GM21447 (cell line): ENCODE data around the gene ATP6AP1.

Experiments used
- ATAC-seq: cut with Tn5 transposase; IDR thresholded peaks from one replicate; pipeline ENCODE4 v1.9.1; 2021; ENCODE audit not compliant: unreplicated experiment

ATP6AP1 gene

DNA sequence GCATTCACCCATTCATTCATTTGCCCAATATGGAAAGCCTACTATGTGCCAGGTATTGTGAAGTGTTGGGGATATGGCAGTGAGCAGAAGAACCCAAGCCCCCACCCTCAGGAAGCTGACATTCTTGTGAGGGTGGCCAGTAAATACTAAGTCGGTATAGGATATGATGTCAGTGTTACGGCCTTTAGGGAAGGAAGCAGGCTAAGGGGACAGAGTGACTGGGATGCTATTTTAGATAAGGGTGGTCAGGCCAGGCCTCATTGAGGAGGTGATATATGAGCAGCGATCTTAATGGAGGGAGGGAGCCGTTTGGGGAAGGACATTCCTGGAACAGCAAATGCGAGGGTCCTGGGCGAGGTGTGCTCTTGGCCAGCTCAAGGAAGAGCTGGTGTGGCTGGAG, 2.0 kb downstream of the ATP6AP1 start:
- ATAC-seq: no peak

DNA sequence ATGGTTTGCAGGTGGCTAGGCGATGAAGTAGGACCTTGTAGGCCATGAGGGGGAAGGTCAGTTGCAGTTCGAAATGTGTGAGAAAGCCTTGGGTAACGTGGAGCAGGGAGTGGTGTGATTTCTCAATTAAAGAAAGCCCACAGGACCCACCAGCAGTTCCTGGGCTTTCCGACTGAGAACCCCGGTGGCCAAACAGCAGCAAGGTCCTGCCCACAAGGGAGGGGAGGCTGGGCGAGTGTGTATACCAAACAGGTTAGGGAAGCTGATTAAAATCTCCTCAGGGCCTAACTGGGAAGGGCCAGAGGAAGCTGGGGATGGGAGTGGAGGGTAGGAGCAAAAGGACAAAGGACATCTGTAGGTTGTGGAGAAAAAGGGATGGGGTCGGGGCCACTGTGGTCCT, 2.4 kb downstream of the ATP6AP1 start:
- no peak for ATAC-seq

DNA sequence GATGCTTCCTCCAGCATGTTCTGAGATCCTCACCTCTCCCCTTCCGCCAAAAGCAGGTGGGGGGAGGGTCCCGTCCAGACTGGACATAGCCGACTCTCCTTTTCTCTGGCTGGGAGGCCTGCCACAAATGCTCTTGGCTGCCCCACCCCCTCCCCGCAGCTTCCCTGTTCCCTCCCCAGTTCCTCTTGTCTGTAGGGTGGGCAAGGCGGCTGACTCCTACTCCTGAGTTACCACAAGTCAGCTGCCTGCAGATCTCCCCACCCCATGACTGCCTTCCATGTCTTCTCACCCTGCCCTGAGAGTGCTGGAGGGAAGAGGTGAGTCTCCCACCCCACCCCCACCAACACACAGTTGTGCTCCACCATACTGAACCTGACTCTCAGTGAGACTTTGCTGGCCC, 2.9 kb downstream of the ATP6AP1 start:
- ATAC-seq: no peak

DNA sequence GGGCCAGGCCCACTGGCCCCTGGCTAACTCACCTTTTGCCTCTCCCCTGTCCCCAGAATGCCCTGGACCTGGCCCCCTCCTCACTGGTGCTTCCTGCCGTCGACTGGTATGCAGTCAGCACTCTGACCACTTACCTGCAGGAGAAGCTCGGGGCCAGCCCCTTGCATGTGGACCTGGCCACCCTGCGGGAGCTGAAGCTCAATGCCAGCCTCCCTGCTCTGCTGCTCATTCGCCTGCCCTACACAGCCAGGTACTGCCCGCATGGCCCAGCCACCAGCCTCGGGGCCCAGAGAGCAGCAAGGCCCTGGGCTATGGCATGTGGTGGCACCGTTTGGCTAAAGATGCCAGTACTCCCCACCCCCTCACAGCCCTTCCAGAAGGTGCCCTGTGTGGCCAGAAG, 3.7 kb downstream of the ATP6AP1 start:
- ATAC-seq: no peak

DNA sequence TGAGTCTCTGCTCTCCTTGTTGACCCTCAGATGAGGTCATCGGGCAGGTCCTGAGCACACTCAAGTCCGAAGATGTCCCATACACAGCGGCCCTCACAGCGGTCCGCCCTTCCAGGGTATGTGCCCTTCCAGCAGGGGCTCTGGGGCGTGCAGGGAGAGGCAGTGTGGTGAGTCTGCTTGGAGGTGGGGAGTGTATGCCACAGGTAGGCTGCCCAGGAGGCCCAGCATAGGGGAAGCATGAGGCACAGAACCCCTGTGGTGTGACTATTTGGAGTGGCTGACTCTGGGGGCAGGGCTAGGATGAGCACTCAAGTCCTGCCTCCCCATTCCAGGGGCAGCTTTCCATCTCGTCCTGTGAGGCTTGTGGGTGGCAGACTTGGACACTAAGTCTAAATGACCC, 5.1 kb downstream of the ATP6AP1 start:
- no peak for ATAC-seq

DNA sequence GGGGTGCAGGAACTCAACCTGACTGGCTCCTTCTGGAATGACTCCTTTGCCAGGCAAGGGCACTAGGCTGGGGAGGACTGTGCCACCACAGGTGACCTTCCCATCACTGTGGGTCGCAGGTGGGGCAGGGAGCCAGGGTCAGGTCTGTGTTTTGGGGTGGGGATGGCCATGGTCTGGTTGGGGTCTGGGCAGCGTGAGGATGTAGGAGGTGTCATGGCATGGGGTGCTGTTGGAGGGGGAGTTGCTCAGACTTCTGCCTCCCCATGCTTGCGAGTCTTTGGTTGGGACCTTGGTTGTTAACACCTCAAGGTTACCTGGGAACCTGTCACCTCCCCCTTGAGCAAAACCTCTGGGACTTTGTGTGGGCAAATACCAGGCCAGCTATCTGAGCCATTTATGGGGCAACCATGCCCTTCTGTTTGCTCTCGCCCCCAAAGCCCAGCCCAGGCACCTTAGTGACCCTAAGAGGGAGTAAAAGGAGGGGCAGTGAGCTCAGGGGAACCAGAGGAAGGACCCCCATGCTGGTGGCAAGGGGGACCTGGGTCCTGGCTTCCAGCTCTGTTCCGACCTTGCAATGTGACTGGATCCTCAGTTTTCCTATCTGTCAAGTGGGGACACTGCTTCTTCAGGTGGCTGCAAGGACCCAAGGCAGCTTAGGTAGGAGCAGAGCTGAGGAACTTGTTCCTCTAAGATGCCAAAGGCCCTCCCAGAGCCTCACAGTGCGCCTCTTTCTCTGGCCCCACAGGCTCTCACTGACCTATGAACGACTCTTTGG, 6.1 kb downstream of the ATP6AP1 start:
- ATAC-seq: no peak

DNA sequence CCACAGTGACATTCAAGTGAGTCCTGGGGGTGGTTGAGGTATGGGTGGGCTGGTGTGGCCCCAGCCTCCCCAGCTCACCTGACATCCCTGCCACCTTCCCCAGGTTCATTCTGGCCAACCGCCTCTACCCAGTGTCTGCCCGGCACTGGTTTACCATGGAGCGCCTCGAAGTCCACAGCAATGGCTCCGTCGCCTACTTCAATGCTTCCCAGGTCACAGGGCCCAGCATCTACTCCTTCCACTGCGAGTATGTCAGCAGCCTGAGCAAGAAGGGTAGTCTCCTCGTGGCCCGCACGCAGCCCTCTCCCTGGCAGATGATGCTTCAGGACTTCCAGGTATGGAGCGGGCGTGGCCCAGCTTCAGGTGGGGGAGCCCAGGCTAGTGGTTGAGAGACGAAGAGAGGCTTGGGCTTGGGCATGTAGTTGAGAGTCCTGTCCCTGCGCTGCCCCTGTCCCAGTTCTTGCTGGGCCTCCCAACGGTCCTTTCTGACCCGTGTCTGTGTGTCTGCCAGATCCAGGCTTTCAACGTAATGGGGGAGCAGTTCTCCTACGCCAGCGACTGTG, 6.8 kb downstream of the ATP6AP1 start:
- no peak for ATAC-seq

DNA sequence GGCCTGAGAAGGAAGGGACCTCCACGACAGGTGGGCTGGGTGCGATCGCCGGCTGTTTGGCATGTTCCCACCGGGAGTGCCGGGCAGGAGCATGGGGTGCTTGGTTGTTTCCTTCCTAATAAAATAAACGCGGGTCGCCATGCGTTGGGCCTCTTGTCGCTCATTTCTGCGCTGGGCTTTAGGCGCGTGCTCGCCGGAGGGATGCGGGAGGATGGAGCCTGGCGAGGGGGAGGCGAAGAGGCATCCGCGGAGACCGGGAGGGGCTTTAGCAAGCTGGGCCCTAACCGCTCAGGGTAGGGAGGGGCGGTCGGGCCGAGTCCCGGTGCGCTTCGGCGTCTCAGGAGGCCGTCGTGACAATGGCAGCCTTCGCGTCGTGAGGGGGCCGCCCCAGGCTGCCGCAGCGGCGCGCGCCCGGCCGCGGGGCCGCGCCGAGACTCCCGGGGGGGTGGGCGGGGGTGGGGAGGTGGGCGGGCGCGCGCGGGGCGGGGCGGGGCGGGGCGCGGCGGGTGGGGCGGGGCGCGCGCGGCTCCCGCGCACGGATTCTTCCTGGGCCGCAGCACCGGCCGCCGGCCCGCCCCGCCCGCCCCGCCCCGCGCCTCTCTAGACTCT, 8.0 kb downstream of the ATP6AP1 start:
- ATAC-seq: no peak

DNA sequence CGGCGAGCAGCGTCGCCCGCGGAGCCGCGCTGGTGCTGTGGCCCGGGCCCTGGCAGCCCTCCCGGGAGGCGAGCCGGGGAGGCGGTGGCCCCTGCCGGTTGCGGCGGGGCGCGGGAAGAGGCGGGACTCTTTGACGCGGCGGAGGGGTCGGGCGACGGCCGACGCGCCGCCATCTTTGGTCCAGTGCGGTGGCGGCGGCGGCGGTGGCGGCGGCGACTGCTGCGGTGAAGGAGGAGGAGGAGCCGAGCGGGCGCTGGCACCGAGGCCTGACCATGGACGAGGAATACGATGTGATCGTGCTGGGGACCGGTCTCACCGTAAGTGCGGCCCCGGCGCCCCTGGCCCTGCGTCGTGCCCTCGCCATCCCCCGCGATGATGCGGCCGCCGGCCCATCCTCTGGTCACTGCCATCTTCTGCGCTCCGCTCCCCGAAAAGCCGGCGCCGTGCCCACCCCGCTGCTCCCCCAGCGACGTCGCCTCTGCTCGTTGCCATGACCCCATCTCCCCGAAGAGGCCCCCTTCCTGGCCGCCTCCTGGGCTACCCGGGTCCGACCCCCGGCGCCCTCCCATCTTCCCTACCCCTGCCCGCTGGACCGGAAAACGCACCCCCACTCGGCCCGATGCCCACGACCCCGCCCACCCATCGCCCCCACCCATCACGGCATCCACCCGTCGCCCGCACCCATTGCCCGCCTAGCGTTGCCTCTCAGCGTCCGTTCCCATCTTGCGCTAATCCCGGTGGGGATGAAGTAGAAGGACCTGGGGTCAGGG, 8.7 kb downstream of the ATP6AP1 start, which contains the start of gene GDI1:
TSS of gene GDI1 (plus strand) at position 172 of the 770 bp plus-strand sequence. CDS start at position 273, 101 bp downstream.
- no peak for ATAC-seq

DNA sequence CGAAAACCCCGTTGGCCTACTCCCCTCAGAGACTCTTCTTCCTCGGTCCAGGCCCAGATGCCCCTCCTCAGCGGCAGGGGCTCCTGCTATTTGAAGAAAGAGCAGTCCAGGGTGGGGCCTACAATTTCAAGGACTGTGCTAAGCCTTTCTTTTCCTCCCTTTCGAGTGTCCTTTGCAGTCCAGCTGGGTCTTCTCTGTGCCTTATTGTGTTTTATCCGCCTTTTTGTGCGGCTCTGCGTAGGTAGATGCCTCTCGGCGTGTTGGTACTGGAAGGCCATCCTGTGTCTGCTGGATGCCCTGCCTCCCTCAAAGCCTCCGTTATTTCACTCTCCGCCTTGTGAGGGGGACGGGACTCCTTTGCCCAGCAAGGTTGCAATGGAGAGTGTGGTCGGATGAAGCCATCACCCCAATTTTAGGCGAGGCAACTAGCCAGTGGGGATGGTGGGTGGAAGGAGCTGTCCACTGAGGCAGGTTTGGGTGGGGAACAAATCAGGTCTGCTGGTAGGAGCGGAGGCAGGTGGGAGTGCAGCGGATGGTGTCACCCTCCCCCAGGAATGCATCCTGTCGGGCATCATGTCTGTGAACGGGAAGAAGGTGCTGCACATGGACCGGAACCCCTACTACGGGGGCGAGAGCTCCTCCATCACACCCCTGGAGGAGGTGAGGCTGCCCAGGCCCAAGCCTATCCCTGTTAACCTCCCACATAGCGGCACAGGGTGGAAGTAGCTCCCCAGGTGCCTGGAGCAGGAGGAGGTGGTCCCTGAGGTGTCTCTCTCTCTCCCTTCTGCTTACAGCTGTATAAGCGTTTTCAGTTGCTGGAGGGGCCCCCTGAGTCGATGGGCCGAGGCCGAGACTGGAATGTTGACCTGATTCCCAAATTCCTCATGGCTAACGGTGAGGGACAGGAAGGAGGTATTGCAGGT, 9.8 kb downstream of the ATP6AP1 start:
- no peak for ATAC-seq

DNA sequence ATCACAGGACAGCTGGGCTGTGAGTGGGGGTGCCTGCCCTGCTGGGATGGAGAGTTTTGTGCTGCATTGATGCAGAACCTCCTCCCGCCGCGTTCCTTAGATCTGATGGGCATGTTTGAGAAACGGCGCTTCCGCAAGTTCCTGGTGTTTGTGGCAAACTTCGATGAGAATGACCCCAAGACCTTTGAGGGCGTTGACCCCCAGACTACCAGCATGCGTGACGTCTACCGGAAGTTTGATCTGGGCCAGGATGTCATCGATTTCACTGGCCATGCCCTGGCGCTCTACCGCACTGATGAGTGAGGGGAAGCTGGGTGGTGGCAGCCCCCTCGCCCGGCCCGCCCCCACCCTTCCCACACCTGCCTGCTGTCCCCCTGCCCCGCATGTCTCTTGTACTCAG, 11.4 kb downstream of the ATP6AP1 start:
- ATAC-seq: no peak

DNA sequence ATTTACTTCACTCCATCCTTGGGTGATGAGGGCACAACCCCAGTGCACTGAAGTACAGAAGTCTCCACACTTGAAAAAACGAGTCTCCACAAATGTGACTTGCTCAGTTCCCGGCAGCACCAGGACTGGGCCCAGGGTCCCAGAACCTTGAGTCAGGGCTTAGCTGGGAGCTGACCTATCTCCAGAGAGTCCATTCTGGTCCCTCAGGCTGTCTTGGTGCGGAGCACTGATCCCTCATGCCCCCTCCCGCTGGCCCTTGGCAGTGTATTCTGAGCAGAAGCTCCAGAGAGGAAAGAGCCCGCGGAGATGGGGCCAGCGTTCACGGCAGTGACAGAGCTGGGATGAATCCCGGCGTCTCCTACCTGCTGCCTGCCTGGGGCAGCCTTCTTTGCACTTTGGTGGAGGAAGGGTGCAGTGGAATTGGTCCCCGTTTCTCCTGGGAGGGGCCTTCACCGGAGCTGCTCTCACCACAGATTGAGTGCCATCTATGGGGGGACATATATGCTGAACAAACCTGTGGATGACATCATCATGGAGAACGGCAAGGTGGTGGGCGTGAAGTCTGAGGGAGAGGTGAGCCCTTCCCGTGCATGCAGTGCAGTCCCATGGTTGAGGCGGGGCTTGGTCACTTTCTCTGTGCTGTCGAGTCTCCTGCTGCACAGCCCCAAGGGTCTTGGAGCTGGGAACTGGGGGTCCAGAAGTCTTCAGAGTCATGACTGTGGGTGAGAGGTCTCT, 12.3 kb downstream of the ATP6AP1 start:
- ATAC-seq: no peak

DNA sequence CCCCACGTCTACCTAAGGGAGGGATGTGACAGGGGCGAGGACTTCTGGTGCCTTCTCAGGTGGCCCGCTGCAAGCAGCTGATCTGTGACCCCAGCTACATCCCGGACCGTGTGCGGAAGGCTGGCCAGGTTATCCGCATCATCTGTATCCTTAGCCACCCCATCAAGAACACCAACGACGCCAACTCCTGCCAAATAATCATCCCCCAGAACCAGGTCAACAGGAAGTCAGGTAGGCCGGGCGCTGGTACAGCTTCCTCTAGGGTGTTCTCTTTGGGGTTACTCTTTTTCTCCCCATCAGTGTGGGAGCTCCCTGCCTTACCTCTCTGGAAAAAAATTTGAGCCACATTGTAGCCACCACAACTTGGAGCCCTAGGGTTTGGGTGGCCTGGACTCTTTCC, 13.1 kb downstream of the ATP6AP1 start:
- ATAC-seq: no peak

DNA sequence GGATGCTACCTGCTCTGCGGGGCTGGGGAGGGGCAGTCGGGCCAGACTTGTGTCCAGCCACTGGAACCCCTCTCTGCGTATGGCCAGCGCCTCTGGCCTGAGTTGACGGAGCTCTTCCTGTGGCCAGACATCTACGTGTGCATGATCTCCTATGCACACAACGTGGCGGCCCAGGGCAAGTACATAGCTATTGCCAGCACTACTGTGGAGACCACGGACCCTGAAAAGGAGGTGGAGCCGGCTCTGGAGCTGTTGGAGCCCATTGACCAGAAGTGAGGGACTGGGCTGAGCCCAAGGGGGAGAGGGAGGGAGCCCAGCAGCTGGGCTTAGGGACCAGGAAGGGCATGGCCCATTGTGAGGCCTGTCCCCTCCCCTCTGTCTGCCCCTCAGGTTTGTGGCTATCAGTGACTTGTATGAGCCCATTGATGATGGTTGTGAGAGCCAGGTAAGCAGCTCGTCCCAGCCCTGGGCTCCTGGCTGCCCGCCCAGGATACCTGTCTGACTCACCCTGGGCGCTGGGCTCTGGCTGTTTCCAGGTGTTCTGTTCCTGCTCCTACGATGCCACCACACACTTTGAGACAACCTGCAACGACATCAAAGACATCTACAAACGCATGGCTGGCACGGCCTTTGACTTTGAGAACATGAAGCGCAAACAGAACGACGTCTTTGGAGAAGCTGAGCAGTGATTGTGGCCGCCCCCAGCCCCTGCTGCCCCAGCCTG, 13.7 kb downstream of the ATP6AP1 start:
- no peak for ATAC-seq

DNA sequence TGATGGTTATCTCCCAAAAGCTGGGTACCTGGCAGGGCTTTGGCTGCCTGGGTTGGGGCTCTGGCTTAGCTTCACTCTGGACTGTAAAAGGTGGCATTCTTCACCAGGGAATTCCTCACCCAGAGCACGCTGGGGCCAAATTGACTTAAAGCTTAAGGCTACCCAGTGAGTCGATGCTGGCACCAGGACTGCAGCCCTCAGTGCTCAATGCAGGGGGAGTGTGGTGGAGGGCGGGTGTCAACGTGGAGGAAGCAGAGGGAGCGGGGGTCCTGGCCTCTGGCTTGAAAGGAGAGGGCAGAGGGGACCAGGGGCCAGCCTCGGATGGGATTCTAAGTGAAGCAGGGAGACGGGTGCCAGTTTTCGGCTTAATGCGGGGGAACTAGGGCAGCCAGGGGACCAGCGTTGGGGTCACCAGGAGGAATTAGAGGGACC, 15.0 kb downstream of the ATP6AP1 start:
- ATAC-seq: no peak

DNA sequence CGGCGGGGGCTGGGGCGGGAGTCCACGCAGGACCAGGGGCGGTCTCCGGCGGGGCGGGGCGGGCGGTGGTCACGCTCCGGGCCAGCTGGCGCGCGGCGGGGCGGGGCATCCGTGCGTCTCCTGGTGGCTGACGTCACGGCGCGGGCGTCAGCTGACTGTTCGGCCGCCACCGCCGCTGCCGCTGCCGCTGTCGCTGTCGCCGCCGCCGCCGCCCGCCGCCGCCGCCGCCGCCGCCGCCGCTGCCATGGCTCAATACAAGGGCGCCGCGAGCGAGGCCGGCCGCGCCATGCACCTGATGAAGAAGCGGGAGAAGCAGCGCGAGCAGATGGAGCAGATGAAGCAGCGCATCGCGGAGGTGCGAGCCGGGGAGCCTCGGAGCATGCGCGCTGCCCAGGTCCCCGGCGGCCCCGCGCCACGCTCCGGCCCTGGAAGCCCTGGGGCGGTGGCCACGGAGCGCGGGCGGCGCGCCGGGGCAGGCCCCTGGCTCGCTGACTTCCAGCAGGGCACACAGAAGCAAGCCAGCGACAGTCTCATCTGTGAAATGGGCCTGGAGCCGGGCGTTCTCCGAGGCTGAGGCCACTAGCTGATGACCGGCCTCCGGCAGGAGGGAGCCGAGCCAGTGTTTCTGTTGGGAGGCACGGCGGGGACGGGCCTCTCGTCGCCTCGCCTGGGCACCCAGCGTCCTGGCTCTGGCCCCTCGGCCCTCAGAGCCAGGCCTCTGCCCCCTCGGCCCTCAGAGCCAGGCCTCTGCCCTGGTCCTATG, 15.7 kb downstream of the ATP6AP1 start, which contains the start of gene FAM50A:
TSS of gene FAM50A (plus strand) at position 150 of the 763 bp plus-strand sequence. CDS start at position 245, 95 bp downstream.
- ATAC-seq: no peak

DNA sequence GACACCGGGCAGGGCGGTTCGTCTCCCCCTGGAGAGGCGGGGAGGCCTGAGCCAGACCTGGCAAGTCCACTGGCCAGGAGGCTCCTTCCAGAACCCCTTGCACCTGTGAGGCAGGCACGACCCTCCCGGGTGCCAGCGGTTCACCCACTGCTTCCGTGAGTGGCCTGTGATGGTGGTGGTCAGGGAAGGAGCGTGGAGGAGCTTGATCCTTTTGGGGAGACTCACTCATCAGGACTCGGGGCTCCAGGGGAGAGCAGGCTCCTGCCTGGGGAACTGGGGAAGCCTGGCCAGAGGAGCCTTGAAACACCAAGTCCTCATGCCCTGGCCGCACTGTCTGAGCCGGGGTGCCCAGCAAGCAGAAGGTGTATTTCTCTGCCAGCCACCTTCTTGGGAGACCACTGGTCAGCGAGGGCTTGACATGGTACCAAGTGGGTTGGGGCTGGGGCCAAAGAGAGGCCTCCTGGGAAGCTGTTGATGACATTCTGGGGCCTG, 16.3 kb downstream of the ATP6AP1 start:
- ATAC-seq: no peak

DNA sequence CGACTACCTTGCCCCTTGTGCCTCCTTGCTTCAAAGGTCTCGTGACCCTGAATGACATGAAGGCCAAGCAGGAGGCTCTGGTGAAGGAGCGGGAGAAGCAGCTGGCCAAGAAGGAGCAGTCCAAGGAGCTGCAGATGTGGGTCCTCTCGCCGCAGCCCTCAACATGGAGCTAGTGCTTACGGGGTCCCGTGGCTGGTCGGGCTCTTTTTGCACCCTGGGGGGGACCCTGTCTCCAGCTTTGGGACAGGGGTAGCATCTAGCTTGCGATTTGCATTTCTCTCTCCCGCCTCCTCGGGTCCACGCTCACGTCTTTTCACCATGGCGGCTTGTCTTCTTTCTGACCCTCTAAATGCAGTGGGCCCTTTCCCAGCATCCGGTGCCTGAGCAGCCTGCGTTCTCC, 17.3 kb downstream of the ATP6AP1 start:
- ATAC-seq: no peak
